ENCODE results near the gene REG3G.

The REG3G gene

GRCh38 chr2:78985558-78985957 is 39.9 kb upstream of the REG3G start:
- Histone ChIP-seq H2BK15ac (ENCODE audit: low read depth, poor library complexity, severe bottlenecking) (no peak overlapping the region), H3K9ac (ENCODE audit: low read length) (no peak overlapping the region), H2BK12ac (ENCODE audit: low read length in 2 of 2) (no peak overlapping the region), H3K4ac (ENCODE audit: low read depth in 1 of 2, low read length in 2 of 2) (no peak overlapping the region), H3K9me3 (ENCODE audit: control insufficient read depth, low read length) (no peaks in the 10 kb centered on the region), H3K4me1 (ENCODE audit: control insufficient read depth, insufficient read depth, low read depth, low read length) (no peaks in the 10 kb centered on the region), H2AFZ (ENCODE audit: low read depth, low read length) (no peak overlapping the region), H2BK120ac (ENCODE audit: low read depth, low read length) (no peak overlapping the region), H3K27me3 (ENCODE audit: control insufficient read depth in 1 of 2, insufficient read depth in 1 of 2, low read length in 2 of 2) (peaks cover 0 to 5% of the 10 kb centered on the region in 2 experiments), H3K36me3 (ENCODE audit: control insufficient read depth in 1 of 2, insufficient read depth in 2 of 2, low read depth in 1 of 2, low read length in 2 of 2) (no peaks in the 10 kb centered on the region), H3K79me1 (replicated peaks; ENCODE audit: low read length, poor library complexity, severe bottlenecking) (no peaks in the 10 kb centered on the region), H3K4me2 (ENCODE audit: low read length, poor library complexity, severe bottlenecking) (no peak overlapping the region), H4K91ac (ENCODE audit: low read length) (no peak overlapping the region), H3K14ac (ENCODE audit: low read length in 2 of 2) (no peak overlapping the region), H3K4me3 (ENCODE audit: insufficient read depth in 1 of 2, low read depth in 1 of 2, low read length in 2 of 2) (no peak overlapping the region), H2AK5ac (ENCODE audit: low read length, severe bottlenecking) (no peak overlapping the region), H3K27ac (ENCODE audit: low read length, poor library complexity, severe bottlenecking) (no peak overlapping the region), H3K23ac (ENCODE audit: low read length in 2 of 2) (no peak overlapping the region), H3K18ac (ENCODE audit: low read depth in 1 of 2, low read length in 2 of 2) (no peak overlapping the region), H2BK5ac (ENCODE audit: low read depth, low read length, poor library complexity, severe bottlenecking) (no peak overlapping the region), H4K8ac (ENCODE audit: low read length) (no peak overlapping the region)
- no peak for DNase-seq
- 86% methylated on average over 1 of the region's 1 CpG for WGBS

- Histone ChIP-seq H4K8ac (ENCODE audit: low read length) (no peak overlapping the region), H2AFZ (ENCODE audit: low read depth, low read length) (no peak overlapping the region), H3K27ac (ENCODE audit: low read length, poor library complexity, severe bottlenecking) (no peak overlapping the region), H3K27me3 (ENCODE audit: control insufficient read depth in 1 of 2, insufficient read depth in 1 of 2, low read length in 2 of 2) (peaks cover 16 to 20% of the 10 kb centered on the region in 2 experiments), H3K14ac (ENCODE audit: low read length in 2 of 2) (no peak overlapping the region), H3K4me2 (ENCODE audit: low read length, poor library complexity, severe bottlenecking) (no peak overlapping the region), H3K79me1 (replicated peaks; ENCODE audit: low read length, poor library complexity, severe bottlenecking) (no peaks in the 10 kb centered on the region), H2BK12ac (ENCODE audit: low read length in 2 of 2) (no peak overlapping the region), H2BK15ac (ENCODE audit: low read depth, poor library complexity, severe bottlenecking) (no peak overlapping the region), H3K4ac (ENCODE audit: low read depth in 1 of 2, low read length in 2 of 2) (no peak overlapping the region), H3K4me3 (ENCODE audit: insufficient read depth in 1 of 2, low read depth in 1 of 2, low read length in 2 of 2) (no peak overlapping the region), H3K23ac (ENCODE audit: low read length in 2 of 2) (no peak overlapping the region), H3K36me3 (ENCODE audit: control insufficient read depth in 1 of 2, insufficient read depth in 2 of 2, low read depth in 1 of 2, low read length in 2 of 2) (no peaks in the 10 kb centered on the region), H2BK120ac (ENCODE audit: low read depth, low read length) (no peak overlapping the region), H2BK5ac (ENCODE audit: low read depth, low read length, poor library complexity, severe bottlenecking) (no peak overlapping the region), H3K18ac (ENCODE audit: low read depth in 1 of 2, low read length in 2 of 2) (no peak overlapping the region), H3K9ac (ENCODE audit: low read length) (no peak overlapping the region), H4K91ac (ENCODE audit: low read length) (no peak overlapping the region), H3K4me1 (ENCODE audit: control insufficient read depth, insufficient read depth, low read depth, low read length) (peaks cover 2% of the 10 kb centered on the region), H3K9me3 (ENCODE audit: control insufficient read depth, low read length) (no peaks in the 10 kb centered on the region), H2AK5ac (ENCODE audit: low read length, severe bottlenecking) (no peak overlapping the region)
- 95% methylated on average over 2 of the region's 2 CpGs for WGBS
- DNase-seq = no peak
Measured at GRCh38 chr2:78989051-78989450, 36.5 kb upstream of the REG3G start.

- H2AFZ ChIP-seq (ENCODE audit: low read depth, low read length) = no peak overlapping the region
- no peaks in the 10 kb centered on the region for H3K9me3 ChIP-seq (ENCODE audit: control insufficient read depth, low read length)
- H3K4me3 ChIP-seq (ENCODE audit: insufficient read depth in 1 of 2, low read depth in 1 of 2, low read length in 2 of 2) = no peak overlapping the region
- H3K9ac ChIP-seq (ENCODE audit: low read length) = no peak overlapping the region
- no peak overlapping the region for H3K4ac ChIP-seq (ENCODE audit: low read depth in 1 of 2, low read length in 2 of 2)
- H3K23ac ChIP-seq (ENCODE audit: low read length in 2 of 2) = no peak overlapping the region
- peaks cover 2% of the 10 kb centered on the region for H3K4me1 ChIP-seq (ENCODE audit: control insufficient read depth, insufficient read depth, low read depth, low read length)
- no peak overlapping the region for H2BK120ac ChIP-seq (ENCODE audit: low read depth, low read length)
- no peaks in the 10 kb centered on the region for H3K79me1 ChIP-seq (replicated peaks; ENCODE audit: low read length, poor library complexity, severe bottlenecking)
- H3K27ac ChIP-seq (ENCODE audit: low read length, poor library complexity, severe bottlenecking) = no peak overlapping the region
- H3K18ac ChIP-seq (ENCODE audit: low read depth in 1 of 2, low read length in 2 of 2) = no peak overlapping the region
- H3K27me3 ChIP-seq (ENCODE audit: control insufficient read depth in 1 of 2, insufficient read depth in 1 of 2, low read length in 2 of 2) = peaks cover 24 to 29% of the 10 kb centered on the region in 2 experiments
- H2BK15ac ChIP-seq (ENCODE audit: low read depth, poor library complexity, severe bottlenecking) = no peak overlapping the region
- H4K8ac ChIP-seq (ENCODE audit: low read length) = no peak overlapping the region
- H2BK12ac ChIP-seq (ENCODE audit: low read length in 2 of 2) = no peak overlapping the region
- H3K4me2 ChIP-seq (ENCODE audit: low read length, poor library complexity, severe bottlenecking) = no peak overlapping the region
- WGBS = 16% methylated on average over 11 of the region's 11 CpGs
- peak; percentile 36 for DNase-seq
- no peaks in the 10 kb centered on the region for H3K36me3 ChIP-seq (ENCODE audit: control insufficient read depth in 1 of 2, insufficient read depth in 2 of 2, low read depth in 1 of 2, low read length in 2 of 2)
- no peak overlapping the region for H2AK5ac ChIP-seq (ENCODE audit: low read length, severe bottlenecking)
- no peak overlapping the region for H3K14ac ChIP-seq (ENCODE audit: low read length in 2 of 2)
- H2BK5ac ChIP-seq (ENCODE audit: low read depth, low read length, poor library complexity, severe bottlenecking) = no peak overlapping the region
- no peak overlapping the region for H4K91ac ChIP-seq (ENCODE audit: low read length)
Measured at GRCh38 chr2:78992451-78992806, 33.1 kb upstream of the REG3G start.

DNA sequence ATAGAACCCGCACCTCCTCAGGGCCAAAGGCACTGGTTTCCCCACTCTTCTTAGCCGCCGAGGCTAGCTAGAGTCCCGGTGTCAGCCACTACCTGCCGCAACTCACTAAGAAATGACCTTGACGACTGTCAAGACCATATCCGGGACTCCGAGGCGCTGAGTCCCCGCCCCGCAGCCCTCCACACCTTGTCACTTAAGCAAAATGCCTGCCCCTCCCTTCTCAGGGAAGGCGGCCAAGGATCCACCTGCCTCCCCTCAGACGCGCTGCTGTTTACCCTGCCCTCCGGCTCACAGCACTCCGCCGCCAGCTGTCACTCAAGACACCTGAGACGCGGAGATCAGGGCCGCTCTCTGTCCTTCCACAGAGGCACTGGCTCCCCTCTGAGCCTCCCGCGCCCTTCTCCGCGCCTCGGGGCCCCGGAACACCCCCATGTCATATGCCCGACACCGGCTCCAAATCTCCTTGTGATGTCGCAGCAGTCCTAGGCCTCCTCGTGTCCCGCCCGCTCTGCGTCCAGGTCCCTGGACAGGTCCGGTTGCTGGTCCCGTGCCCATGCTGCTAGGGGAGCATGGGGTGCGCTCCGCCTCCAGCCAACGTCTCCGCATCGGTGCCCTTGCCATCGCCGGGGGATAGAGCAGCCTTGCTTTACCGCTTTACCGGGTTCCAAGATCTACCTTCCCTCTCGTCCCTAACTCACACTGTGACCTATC is 32.5 kb upstream of the REG3G start:
- H3K27me3 ChIP-seq (ENCODE audit: control insufficient read depth in 1 of 2, insufficient read depth in 1 of 2, low read length in 2 of 2) = peaks cover 24 to 29% of the 10 kb centered on the region in 2 experiments
- H3K9ac ChIP-seq (ENCODE audit: low read length) = no peak overlapping the region
- H2BK12ac ChIP-seq (ENCODE audit: low read length in 2 of 2) = no peak overlapping the region
- no peak overlapping the region for H3K18ac ChIP-seq (ENCODE audit: low read depth in 1 of 2, low read length in 2 of 2)
- DNase-seq = no peak
- WGBS = 4% methylated on average over 45 of the region's 45 CpGs
- H3K4me3 ChIP-seq (ENCODE audit: insufficient read depth in 1 of 2, low read depth in 1 of 2, low read length in 2 of 2) = no peak overlapping the region
- no peaks in the 10 kb centered on the region for H3K36me3 ChIP-seq (ENCODE audit: control insufficient read depth in 1 of 2, insufficient read depth in 2 of 2, low read depth in 1 of 2, low read length in 2 of 2)
- no peak overlapping the region for H2AK5ac ChIP-seq (ENCODE audit: low read length, severe bottlenecking)
- H2BK120ac ChIP-seq (ENCODE audit: low read depth, low read length) = no peak overlapping the region
- H3K23ac ChIP-seq (ENCODE audit: low read length in 2 of 2) = peak overlapping the region in 1 of 2 experiments; percentile 73
- no peak overlapping the region for H3K4me2 ChIP-seq (ENCODE audit: low read length, poor library complexity, severe bottlenecking)
- H2AFZ ChIP-seq (ENCODE audit: low read depth, low read length) = no peak overlapping the region
- H4K8ac ChIP-seq (ENCODE audit: low read length) = no peak overlapping the region
- H2BK15ac ChIP-seq (ENCODE audit: low read depth, poor library complexity, severe bottlenecking) = no peak overlapping the region
- no peak overlapping the region for H2BK5ac ChIP-seq (ENCODE audit: low read depth, low read length, poor library complexity, severe bottlenecking)
- H3K9me3 ChIP-seq (ENCODE audit: control insufficient read depth, low read length) = no peaks in the 10 kb centered on the region
- H3K14ac ChIP-seq (ENCODE audit: low read length in 2 of 2) = no peak overlapping the region
- no peaks in the 10 kb centered on the region for H3K79me1 ChIP-seq (replicated peaks; ENCODE audit: low read length, poor library complexity, severe bottlenecking)
- H3K27ac ChIP-seq (ENCODE audit: low read length, poor library complexity, severe bottlenecking) = no peak overlapping the region
- H3K4me1 ChIP-seq (ENCODE audit: control insufficient read depth, insufficient read depth, low read depth, low read length) = peaks cover 2% of the 10 kb centered on the region
- H4K91ac ChIP-seq (ENCODE audit: low read length) = no peak overlapping the region
- no peak overlapping the region for H3K4ac ChIP-seq (ENCODE audit: low read depth in 1 of 2, low read length in 2 of 2)
